IMR-90 (cell line): ENCODE results near the gene RPUSD1. TPM values are rescaled to one million over a fixed set of nuclear protein-coding genes. Genes with fewer than 3 reads are reported as not detected.

Experiments used
- ATAC-seq: fragments of 200-7000 bp; cut with Tn5 transposase; 2 replicates; pipeline ENCODE4 v1.9.1; 2020; ENCODE audit warnings: low read depth, mild to moderate bottlenecking, moderate library complexity
- BruUV-seq: library from RNA; stranded (reverse); fragments of 400-500 nt; replicated peaks from 2 replicates; lab custom pipeline; 2021; lab: Mats Ljungman, UMichigan
- CTCF ChIA-PET: fragments of 300-600 bp; formaldehyde crosslinking; extraction: SDS; loops from one replicate; lab custom pipeline; 2021; ENCODE audit warnings: antibody characterized with exemption; lab: Yijun Ruan, JAX
- POLR2A ChIA-PET: fragments of 300-600 bp; sonication (Branson Sonifier 250); formaldehyde crosslinking; loops from one replicate; lab custom pipeline; 2022; ENCODE audit warnings: antibody characterized with exemption; ENCODE audit not compliant: unreplicated experiment; lab: Charles Lee
- DNase-seq: peaks from one replicate; pipeline ENCODE4 v3.0.0; 2013
- H2AFZ ChIP-seq: replicated peaks from 2 replicates; pipeline ENCODE3; 2013; ENCODE audit warnings: low read length, mild to moderate bottlenecking; ENCODE audit not compliant: poor library complexity
- H2AK5ac ChIP-seq: 2 replicates; pipeline ENCODE4 v1.6.1; 2013; ENCODE audit warnings: low read depth, low read length, inconsistent platforms
- H2AK9ac ChIP-seq: replicated peaks from 2 replicates; pipeline ENCODE3; 2013; ENCODE audit warnings: mild to moderate bottlenecking, low read depth, low read length, moderate library complexity; ENCODE audit not compliant: poor library complexity
- H2BK120ac ChIP-seq: 2 replicates; pipeline ENCODE4 v1.6.1; 2013; ENCODE audit warnings: low read depth, low read length, inconsistent platforms
- H2BK15ac ChIP-seq: 3 replicates; pipeline ENCODE4 v1.6.1; 2013; ENCODE audit warnings: low read depth, low read length, inconsistent platforms
- H2BK20ac ChIP-seq: 2 replicates; pipeline ENCODE4 v1.6.1; 2013; ENCODE audit warnings: low read depth, mild to moderate bottlenecking, inconsistent platforms, low read length, moderate library complexity
- H2BK5ac ChIP-seq: 2 replicates; pipeline ENCODE4 v1.6.1; 2013; ENCODE audit warnings: mild to moderate bottlenecking, low read depth, low read length, inconsistent platforms; ENCODE audit not compliant: poor library complexity, severe bottlenecking
- H3K14ac ChIP-seq: replicated peaks from 2 replicates; pipeline ENCODE4 v1.6.1; 2013; ENCODE audit warnings: low read depth, low read length, inconsistent platforms
- H3K18ac ChIP-seq: 2 replicates; pipeline ENCODE4 v1.6.1; 2013; ENCODE audit warnings: low read depth, low read length, control low read depth
- H3K23ac ChIP-seq: 2 replicates; pipeline ENCODE4 v1.6.1; 2013; ENCODE audit warnings: low read depth, low read length, inconsistent platforms
- H3K27ac ChIP-seq: 2 replicates; pipeline ENCODE4 v1.5.1; 2013; ENCODE audit warnings: mild to moderate bottlenecking, control low read depth, low read length; ENCODE audit not compliant: insufficient read depth
- H3K27me3 ChIP-seq: 2 replicates; pipeline ENCODE4 v1.6.1; 2013; ENCODE audit warnings: low read length; ENCODE audit not compliant: control insufficient read depth, insufficient read depth
- H3K36me3 ChIP-seq: 2 replicates; pipeline ENCODE4 v1.6.1; 2013; ENCODE audit warnings: low read length, mixed read lengths; ENCODE audit not compliant: control insufficient read depth, insufficient read depth
- H3K4ac ChIP-seq: 2 replicates; pipeline ENCODE4 v1.6.1; 2013; ENCODE audit warnings: low read depth, low read length, inconsistent platforms
- H3K4me1 ChIP-seq: 2 replicates; pipeline ENCODE4 v1.6.1; 2013; ENCODE audit warnings: low read length, mixed read lengths; ENCODE audit not compliant: control insufficient read depth, insufficient read depth
- H3K4me2 ChIP-seq: 2 replicates; pipeline ENCODE4 v1.6.1; 2013; ENCODE audit warnings: low read depth, mild to moderate bottlenecking, control low read depth, low read length, moderate library complexity
- H3K4me3 ChIP-seq: 2 replicates; pipeline ENCODE4 v1.5.1; 2013; ENCODE audit warnings: low read depth, mild to moderate bottlenecking, control low read depth, low read length, moderate library complexity; ENCODE audit not compliant: insufficient read depth
- H3K56ac ChIP-seq: 2 replicates; pipeline ENCODE4 v1.6.1; 2013; ENCODE audit warnings: low read length, inconsistent platforms; ENCODE audit not compliant: insufficient read depth; ENCODE audit errors: extremely low read depth
- H3K79me1 ChIP-seq, 2 experiments: 2 replicates each; pipeline ENCODE4 v1.6.1; 2013; ENCODE audit warnings: low read length in 2 of 2, inconsistent platforms in 1 of 2, low read depth in 1 of 2
- H3K9ac ChIP-seq: 2 replicates; pipeline ENCODE4 v1.6.1; 2013; ENCODE audit warnings: low read depth, low read length, control low read depth
- H3K9me1 ChIP-seq: 2 replicates; pipeline ENCODE4 v1.6.1; 2013; ENCODE audit warnings: low read length, inconsistent platforms; ENCODE audit not compliant: insufficient read depth
- H3K9me3 ChIP-seq: 2 replicates; pipeline ENCODE4 v1.6.1; 2013; ENCODE audit warnings: low read length; ENCODE audit not compliant: control insufficient read depth, insufficient read depth
- H4K20me1 ChIP-seq: 2 replicates; pipeline ENCODE4 v1.6.1; 2013; ENCODE audit warnings: low read length, inconsistent platforms; ENCODE audit not compliant: insufficient read depth
- H4K5ac ChIP-seq: 2 replicates; pipeline ENCODE4 v1.6.1; 2013; ENCODE audit warnings: mild to moderate bottlenecking, low read depth, low read length, control low read depth
- H4K8ac ChIP-seq, 2 experiments: 2 replicates each; pipeline ENCODE4 v1.6.1; 2013; ENCODE audit warnings: low read depth in 2 of 2, low read length in 2 of 2, control low read depth in 1 of 2, inconsistent platforms in 1 of 2
- H4K91ac ChIP-seq: 2 replicates; pipeline ENCODE4 v1.6.1; 2013; ENCODE audit warnings: low read depth, low read length, inconsistent platforms; ENCODE audit not compliant: insufficient read depth
- FOS ChIP-seq: fragments of 150-350 bp; IDR thresholded peaks from 2 replicates; pipeline ENCODE4 v1.6.1; 2016; ENCODE audit warnings: low read depth, low read length
- MAFK ChIP-seq: IDR thresholded peaks from 2 replicates; pipeline ENCODE4 v1.6.1; 2012; ENCODE audit warnings: low read depth, low read length, improper control_type of control experiment
- MAZ ChIP-seq: IDR thresholded peaks from 2 replicates; pipeline ENCODE4 v1.6.1; 2012; ENCODE audit warnings: low read depth, mild to moderate bottlenecking, low read length, improper control_type of control experiment, moderate library complexity, borderline replicate concordance
- NFE2L2 ChIP-seq: fragments of 150-350 bp; IDR thresholded peaks from 2 replicates; pipeline ENCODE4 v1.6.1; 2016; ENCODE audit warnings: low read depth, mild to moderate bottlenecking, low read length
- RAD21 ChIP-seq: IDR thresholded peaks from 2 replicates; pipeline ENCODE4 v1.6.1; 2012; ENCODE audit warnings: low read length, improper control_type of control experiment
- RCOR1 ChIP-seq: IDR thresholded peaks from 2 replicates; pipeline ENCODE4 v1.6.1; 2012; ENCODE audit warnings: mild to moderate bottlenecking, low read length, improper control_type of control experiment; ENCODE audit not compliant: insufficient replicate concordance
- WGBS, 2 experiments: methylation state at CpG; one replicate each; pipeline versions ENCODE4 v1.1.5 to v1.1.7; 2013; ENCODE audit warnings: missing lambda C conversion rate in 2 of 2; ENCODE audit not compliant: insufficient read length in 1 of 2; ENCODE audit errors: extremely low coverage in 2 of 2; 5-methylcytosine and 5-hydroxymethylcytosine counted together
- dilution Hi-C: fragments of 300-500 bp; cut with HindIII; formaldehyde crosslinking; loops from one replicate; pipeline ENCODE4 v1.14.3; 2018; ENCODE audit warnings: low sequenced_read_pairs; ENCODE audit not compliant: unreplicated experiment
- in situ Hi-C: fragments of 300-500 bp; cut with MboI; formaldehyde crosslinking; loops from 3 replicates; pipeline ENCODE4 v1.14.3; 2019; ENCODE audit warnings: low sequenced_read_pairs, inconsistent platforms, mixed read lengths
- intact Hi-C: fragments of 100-400 bp; cut with micrococcal nuclease; formaldehyde crosslinking; loops from 2 replicates; pipeline ENCODE4 v1.10.0; 2022
- polyA plus RNA-seq, 3 experiments: library from polyadenylated mRNA; depleted of rRNA; stranded (reverse); fragments of >200 nt; gene quantifications; 2 replicates each; pipeline ENCODE4 v1.2.3, GENCODE V29; 2012; ENCODE audit warnings: low replicate concordance in 1 of 3
- total RNA-seq: library from RNA; depleted of rRNA; stranded (reverse); fragments of >200 nt; gene quantifications from 2 replicates; pipeline ENCODE4 v1.2.3, GENCODE V29; 2012
- TF ChIP-seq, protein P1 (sequence below): fragments of 150-350 bp; IDR thresholded peaks from 2 replicates; pipeline ENCODE4 v1.6.1; 2016; ENCODE audit warnings: low read depth, mild to moderate bottlenecking, low read length, moderate library complexity, borderline replicate concordance
- TF ChIP-seq, protein P2 (sequence below): conservative IDR thresholded peaks from 2 replicates; pipeline ENCODE4 v1.5.1; 2012; ENCODE audit warnings: mild to moderate bottlenecking, low read depth, low read length, improper control_type of control experiment

RPUSD1 gene
- total and polyA plus RNA-seq, 2 of the 4 experiments (the other 2 are of a cell fraction): 13.1 to 32.3 TPM

GRCh38 chr16:750485-750884 is 37.7 kb downstream of the RPUSD1 start:
- Histone ChIP-seq H3K79me1 (no peaks in the 10 kb centered on the region), H3K27me3 (peaks cover 11% of the 10 kb centered on the region), H4K5ac (no peak overlapping the region), H2AK5ac (no peak overlapping the region), H3K4me3 (no peak overlapping the region), H3K4me1 (no peaks in the 10 kb centered on the region), H3K4me2 (no peak overlapping the region), H3K27ac (no peak overlapping the region), H4K91ac (no peak overlapping the region), H4K20me1 (no peaks in the 10 kb centered on the region), H3K14ac (no peak overlapping the region), H3K9ac (no peak overlapping the region), H3K56ac (no peak overlapping the region), H2BK15ac (no peak overlapping the region), H3K18ac (no peak overlapping the region), H3K4ac (no peak overlapping the region), H3K9me1 (no peaks in the 10 kb centered on the region), H4K8ac (no peak overlapping the region), H2AFZ (no peak overlapping the region), H3K36me3 (no peaks in the 10 kb centered on the region), H2BK20ac (no peak overlapping the region), H3K9me3 (no peaks in the 10 kb centered on the region), H2AK9ac (peak overlapping the region; percentile 24), H2BK120ac (no peak overlapping the region), H3K23ac (no peak overlapping the region), H2BK5ac (no peak overlapping the region)
- ATAC-seq: no peak
- 47% methylated on average over 3 of the region's 9 CpGs; no CpG with 5 or more reads in 1 of the 2 experiments for WGBS, 2 experiments
- CTCF ChIA-PET: no interaction called here
- no TSS peak for BruUV-seq
- no peak for DNase-seq
- intact Hi-C loops (no loop called here), dilution Hi-C loops (no loop called here), in situ Hi-C loops (no loop called here)
- TF ChIP-seq RAD21 (no peak), NFE2L2 (no peak), RCOR1 (no peak), MAFK (no peak), FOS (no peak), MAZ (no peak)
- TF ChIP-seq, protein P1, sequence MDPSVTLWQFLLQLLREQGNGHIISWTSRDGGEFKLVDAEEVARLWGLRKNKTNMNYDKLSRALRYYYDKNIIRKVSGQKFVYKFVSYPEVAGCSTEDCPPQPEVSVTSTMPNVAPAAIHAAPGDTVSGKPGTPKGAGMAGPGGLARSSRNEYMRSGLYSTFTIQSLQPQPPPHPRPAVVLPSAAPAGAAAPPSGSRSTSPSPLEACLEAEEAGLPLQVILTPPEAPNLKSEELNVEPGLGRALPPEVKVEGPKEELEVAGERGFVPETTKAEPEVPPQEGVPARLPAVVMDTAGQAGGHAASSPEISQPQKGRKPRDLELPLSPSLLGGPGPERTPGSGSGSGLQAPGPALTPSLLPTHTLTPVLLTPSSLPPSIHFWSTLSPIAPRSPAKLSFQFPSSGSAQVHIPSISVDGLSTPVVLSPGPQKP: no peak
- TF ChIP-seq, protein P2, sequence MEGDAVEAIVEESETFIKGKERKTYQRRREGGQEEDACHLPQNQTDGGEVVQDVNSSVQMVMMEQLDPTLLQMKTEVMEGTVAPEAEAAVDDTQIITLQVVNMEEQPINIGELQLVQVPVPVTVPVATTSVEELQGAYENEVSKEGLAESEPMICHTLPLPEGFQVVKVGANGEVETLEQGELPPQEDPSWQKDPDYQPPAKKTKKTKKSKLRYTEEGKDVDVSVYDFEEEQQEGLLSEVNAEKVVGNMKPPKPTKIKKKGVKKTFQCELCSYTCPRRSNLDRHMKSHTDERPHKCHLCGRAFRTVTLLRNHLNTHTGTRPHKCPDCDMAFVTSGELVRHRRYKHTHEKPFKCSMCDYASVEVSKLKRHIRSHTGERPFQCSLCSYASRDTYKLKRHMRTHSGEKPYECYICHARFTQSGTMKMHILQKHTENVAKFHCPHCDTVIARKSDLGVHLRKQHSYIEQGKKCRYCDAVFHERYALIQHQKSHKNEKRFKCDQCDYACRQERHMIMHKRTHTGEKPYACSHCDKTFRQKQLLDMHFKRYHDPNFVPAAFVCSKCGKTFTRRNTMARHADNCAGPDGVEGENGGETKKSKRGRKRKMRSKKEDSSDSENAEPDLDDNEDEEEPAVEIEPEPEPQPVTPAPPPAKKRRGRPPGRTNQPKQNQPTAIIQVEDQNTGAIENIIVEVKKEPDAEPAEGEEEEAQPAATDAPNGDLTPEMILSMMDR: no peak
- POLR2A ChIA-PET: no interaction called here
